Left kidney (tissue), 8 donors: Measurements from ENCODE around the gene OR6C3. TPM values are rescaled to one million over a fixed set of nuclear protein-coding genes. Genes with fewer than 3 reads are reported as not detected.
"Not testable (repeated sequence)": the region's sequence is repeated elsewhere in the genome, so short reads cannot be mapped to it uniquely, and the experiment has no call there.

Source experiments
- DNase-seq: peaks from one replicate; pipeline ENCODE4 v3.0.0-alpha.2; 2013
- long read RNA-seq, 8 donors: transcript quantifications; one replicate each; lab custom pipeline, GENCODE V29; 2026
- polyA plus RNA-seq: library from polyadenylated mRNA; unstranded; fragments of 120-200 nt; gene quantifications from one replicate; pipeline ENCODE4 v1.2.1, GENCODE V29; 2013; ENCODE audit not compliant: insufficient read length

The OR6C3 gene
- not detected for polyA plus RNA-seq
- long read RNA-seq, donor 1, result 0 reads
- long read RNA-seq, donor 2, result 0 reads
- long read RNA-seq, donor 3, result 0 reads
- long read RNA-seq, donor 4, result 0 reads
- long read RNA-seq, donor 5, result 0 reads
- long read RNA-seq, donor 6, result 0 reads
- long read RNA-seq, donor 7, result 0 reads
- long read RNA-seq, donor 8, result 0 reads

- no peak for DNase-seq
These were observed at the start of gene OR6C3 for GRCh38 chr12:55330446-55330845. TSS of gene OR6C3 (plus strand) at chr12:55330746. CDS start at chr12:55331701, 955 bp downstream.

GRCh38 chr12:55280991-55281390 lies 49.6 kb upstream of the OR6C3 start:
- no peak for DNase-seq

- no peak for DNase-seq
These were observed 40.5 kb upstream of the OR6C3 start for GRCh38 chr12:55289999-55290398.

- DNase-seq, result no peak
These were observed 34.1 kb upstream of the OR6C3 start, which contains the start of gene OR6C6 for GRCh38 chr12:55296469-55296868. TSS of gene OR6C6 (minus strand) at chr12:55296569. CDS start at chr12:55295232, 1,337 bp downstream.

- DNase-seq, result no peak
These were observed 16.5 kb upstream of the OR6C3 start, which contains the start of gene OR6C1 for GRCh38 chr12:55314043-55314442. TSS of gene OR6C1 (plus strand) at chr12:55314343. CDS start at chr12:55320600, 6,257 bp downstream.

- DNase-seq, result no peak
These were observed 10.3 kb upstream of the OR6C3 start for GRCh38 chr12:55320201-55320600.

GRCh38 chr12:55325801-55326200 lies 4.7 kb upstream of the OR6C3 start:
- not testable (repeated sequence) for DNase-seq

GRCh38 chr12:55336002-55336401 lies 5.5 kb downstream of the OR6C3 start:
- no peak for DNase-seq

GRCh38 chr12:55355338-55355737 lies 24.8 kb downstream of the OR6C3 start:
- DNase-seq, result not testable (repeated sequence)

- DNase-seq, result no peak
These were observed 32.1 kb downstream of the OR6C3 start, which contains the start of gene OR6C75 for GRCh38 chr12:55362675-55363074. TSS of gene OR6C75 (plus strand) at chr12:55362975. CDS start at chr12:55365111, 2,136 bp downstream.

- no peak for DNase-seq
These were observed 34.5 kb downstream of the OR6C3 start for GRCh38 chr12:55365086-55365485.

GRCh38 chr12:55372521-55372920 lies 42.0 kb downstream of the OR6C3 start:
- DNase-seq, result no peak

Other genes starting within 250 kb of the OR6C3 start
- gene OR9K2, start 204.3 kb upstream of the OR6C3 start, polyA plus RNA-seq, result not detected
- gene OR10A7, start 109.7 kb upstream of the OR6C3 start, polyA plus RNA-seq, result not detected
- gene OR6C74, start 86.1 kb upstream of the OR6C3 start, polyA plus RNA-seq, result not detected
- 0.08 TPM for gene OR6C6, start 34.2 kb upstream of the OR6C3 start, polyA plus RNA-seq
- gene OR6C1, start 16.4 kb upstream of the OR6C3 start, polyA plus RNA-seq, result not detected
- gene OR6C75, start 32.2 kb downstream of the OR6C3 start, polyA plus RNA-seq, result 0.07 TPM
- gene OR6C65, start 69.8 kb downstream of the OR6C3 start, polyA plus RNA-seq, result not detected
- not detected for gene OR6C76, start 95.5 kb downstream of the OR6C3 start, polyA plus RNA-seq
- gene OR6C2, start 113.3 kb downstream of the OR6C3 start, polyA plus RNA-seq, result not detected
- not detected for gene OR6C70, start 139.4 kb downstream of the OR6C3 start, polyA plus RNA-seq
- not detected for gene OR6C68, start 161.6 kb downstream of the OR6C3 start, polyA plus RNA-seq
- not detected for gene OR6C4, start 218.9 kb downstream of the OR6C3 start, polyA plus RNA-seq
- gene OR2AP1, start 241.7 kb downstream of the OR6C3 start, polyA plus RNA-seq, result not detected